ENCODE results near the gene AFG1L. TPM values are rescaled to one million over a fixed set of nuclear protein-coding genes. Genes with fewer than 3 reads are reported as not detected.

The AFG1L gene
- total RNA-seq, 1 experiment from 2014 or later: 4.9 TPM

DNA sequence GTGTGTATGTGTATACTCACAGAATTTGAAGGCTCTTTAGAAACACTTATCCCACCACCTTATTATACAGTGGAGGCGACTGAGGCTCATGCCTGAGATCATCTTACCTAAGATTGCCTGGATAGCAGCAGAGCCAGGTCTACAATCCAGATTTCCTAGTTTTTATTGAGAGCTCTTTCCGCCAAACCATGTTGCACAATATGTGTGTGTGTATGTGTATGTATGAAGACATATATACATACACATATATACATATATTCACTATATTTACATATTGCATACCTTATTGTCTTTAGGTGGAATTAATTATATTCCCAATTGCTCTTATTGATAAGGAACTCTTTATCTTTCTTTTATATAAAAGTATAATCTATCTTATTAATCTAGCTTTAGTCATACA is 130.6 kb downstream of the AFG1L start:
- Histone ChIP-seq H3K27me3 (ENCODE audit: insufficient read depth, low read length) (no peaks in the 10 kb centered on the region), H3K9me2 (ENCODE audit: insufficient read depth) (no peaks in the 10 kb centered on the region), H3K9me3 (ENCODE audit: control insufficient read depth in 1 of 2, insufficient read depth in 1 of 2, low read depth in 1 of 2, low read length in 2 of 2) (no peaks in the 10 kb centered on the region), H3K79me2 (ENCODE audit: insufficient read depth, low read length) (no peaks in the 10 kb centered on the region), H2AFZ (ENCODE audit: low read depth, low read length, poor library complexity, severe bottlenecking) (no peak overlapping the region), H4K20me1 (ENCODE audit: insufficient read depth) (no peaks in the 10 kb centered on the region), H3K4me2 (ENCODE audit: low read length) (no peak overlapping the region), H3K36me3 (ENCODE audit: control insufficient read depth in 1 of 2, insufficient read depth in 2 of 2, low read length in 2 of 2) (no peaks in the 10 kb centered on the region), H3K9ac (ENCODE audit: low read length) (no peak overlapping the region), H3K4me3 (replicated peaks in 1 of 2; ENCODE audit: low read depth in 1 of 2, low read length in 2 of 2) (no peak overlapping the region), H3K27ac (ENCODE audit: low read depth, low read length) (no peak overlapping the region), H3K4me1 (ENCODE audit: control insufficient read depth in 1 of 2, insufficient read depth in 2 of 2, low read length in 2 of 2) (no peaks in the 10 kb centered on the region)
- intact Hi-C loops (cut with micrococcal nuclease): no loop called here
- ChIA-PET POLR2A (no interaction called here), RAD21 (ENCODE audit: low non-redundant PET in 1 of 2, low total read pairs in 2 of 2, uncharacterized antibody in 2 of 2, unreplicated experiment in 2 of 2) (no interaction called here), CTCF (no interaction called here)
- no peak for DNase-seq (ENCODE audit: low read depth, low spot score)
- ATAC-seq: no peak
- TF ChIP-seq FOSL1 (IDR thresholded peaks at IDR 0.05; ENCODE audit: low read depth) (no peak), EZH2phosphoT487 (IDR thresholded peaks at IDR 0.05; ENCODE audit: borderline replicate concordance) (no peak), ZFX (IDR thresholded peaks at IDR 0.05) (no peak), SRF (IDR thresholded peaks at IDR 0.05; ENCODE audit: low read depth) (no peak), EGR1 (IDR thresholded peaks at IDR 0.05; ENCODE audit: low read depth) (no peak), ELF1 (IDR thresholded peaks at IDR 0.05; ENCODE audit: borderline replicate concordance, low read depth) (no peak), POLR2AphosphoS5 (IDR thresholded peaks at IDR 0.05; ENCODE audit: low read depth, low read length) (no peak)
- TF ChIP-seq, protein P1, sequence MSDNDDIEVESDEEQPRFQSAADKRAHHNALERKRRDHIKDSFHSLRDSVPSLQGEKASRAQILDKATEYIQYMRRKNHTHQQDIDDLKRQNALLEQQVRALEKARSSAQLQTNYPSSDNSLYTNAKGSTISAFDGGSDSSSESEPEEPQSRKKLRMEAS (IDR thresholded peaks at IDR 0.05): no peak
- BruUV-seq (replicated peaks): no TSS peak

DNA sequence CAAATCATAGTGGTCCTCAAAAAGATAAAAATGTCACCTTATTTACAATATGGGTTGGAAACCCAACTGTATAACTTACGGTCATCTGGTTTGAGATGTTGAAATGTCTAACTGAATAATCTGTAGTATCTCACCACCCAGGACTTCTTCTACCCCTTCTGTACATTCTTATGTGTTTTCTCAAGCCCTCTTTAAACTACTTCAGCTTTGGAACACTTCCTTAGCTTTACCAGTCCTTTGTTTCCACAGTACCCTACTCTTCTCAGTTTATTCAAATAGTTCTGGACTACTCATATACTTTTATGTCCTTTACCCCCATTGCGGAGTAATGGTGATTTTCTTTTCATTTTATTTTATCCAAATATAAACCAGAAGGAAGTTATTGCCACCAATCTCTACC is 137.3 kb downstream of the AFG1L start:
- H3K4me2 ChIP-seq (ENCODE audit: low read length): no peak overlapping the region
- H4K20me1 ChIP-seq (ENCODE audit: insufficient read depth): no peaks in the 10 kb centered on the region
- no peak overlapping the region for H2AFZ ChIP-seq (ENCODE audit: low read depth, low read length, poor library complexity, severe bottlenecking)
- no peaks in the 10 kb centered on the region for H3K27me3 ChIP-seq (ENCODE audit: insufficient read depth, low read length)
- ATAC-seq: no peak
- no peaks in the 10 kb centered on the region for H3K9me3 ChIP-seq (ENCODE audit: control insufficient read depth in 1 of 2, insufficient read depth in 1 of 2, low read depth in 1 of 2, low read length in 2 of 2)
- H3K4me3 ChIP-seq (replicated peaks in 1 of 2; ENCODE audit: low read depth in 1 of 2, low read length in 2 of 2): no peak overlapping the region
- CTCF ChIA-PET: no interaction called here
- intact Hi-C loops (cut with micrococcal nuclease): no loop called here
- no peak overlapping the region for H3K9ac ChIP-seq (ENCODE audit: low read length)
- no TSS peak for BruUV-seq (replicated peaks)
- no peak for DNase-seq (ENCODE audit: low read depth, low spot score)
- POLR2A ChIA-PET: no interaction called here
- H3K36me3 ChIP-seq (ENCODE audit: control insufficient read depth in 1 of 2, insufficient read depth in 2 of 2, low read length in 2 of 2): no peaks in the 10 kb centered on the region
- H3K27ac ChIP-seq (ENCODE audit: low read depth, low read length): no peak overlapping the region
- H3K79me2 ChIP-seq (ENCODE audit: insufficient read depth, low read length): no peaks in the 10 kb centered on the region
- no peaks in the 10 kb centered on the region for H3K4me1 ChIP-seq (ENCODE audit: control insufficient read depth in 1 of 2, insufficient read depth in 2 of 2, low read length in 2 of 2)
- RAD21 ChIA-PET (ENCODE audit: low non-redundant PET in 1 of 2, low total read pairs in 2 of 2, uncharacterized antibody in 2 of 2, unreplicated experiment in 2 of 2): no interaction called here
- no peaks in the 10 kb centered on the region; the same call in 1 of the 2 replicates for H3K9me2 ChIP-seq (ENCODE audit: insufficient read depth)
- TF ChIP-seq ZFX (IDR thresholded peaks at IDR 0.05): no peak
- no peak for TF ChIP-seq SIN3A (IDR thresholded peaks at IDR 0.05; ENCODE audit: low read depth)
- no peak for TF ChIP-seq EZH2phosphoT487 (IDR thresholded peaks at IDR 0.05; ENCODE audit: borderline replicate concordance)
- TF ChIP-seq, protein P2, sequence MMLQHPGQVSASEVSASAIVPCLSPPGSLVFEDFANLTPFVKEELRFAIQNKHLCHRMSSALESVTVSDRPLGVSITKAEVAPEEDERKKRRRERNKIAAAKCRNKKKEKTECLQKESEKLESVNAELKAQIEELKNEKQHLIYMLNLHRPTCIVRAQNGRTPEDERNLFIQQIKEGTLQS (IDR thresholded peaks at IDR 0.05): no peak
- TF ChIP-seq POLR2A (IDR thresholded peaks at IDR 0.05; ENCODE audit: borderline replicate concordance, extremely low read depth, insufficient read depth, insufficient read length): no peak
- no peak for TF ChIP-seq CBX3 (IDR thresholded peaks at IDR 0.05; ENCODE audit: low read depth)
- TF ChIP-seq, protein P3, sequence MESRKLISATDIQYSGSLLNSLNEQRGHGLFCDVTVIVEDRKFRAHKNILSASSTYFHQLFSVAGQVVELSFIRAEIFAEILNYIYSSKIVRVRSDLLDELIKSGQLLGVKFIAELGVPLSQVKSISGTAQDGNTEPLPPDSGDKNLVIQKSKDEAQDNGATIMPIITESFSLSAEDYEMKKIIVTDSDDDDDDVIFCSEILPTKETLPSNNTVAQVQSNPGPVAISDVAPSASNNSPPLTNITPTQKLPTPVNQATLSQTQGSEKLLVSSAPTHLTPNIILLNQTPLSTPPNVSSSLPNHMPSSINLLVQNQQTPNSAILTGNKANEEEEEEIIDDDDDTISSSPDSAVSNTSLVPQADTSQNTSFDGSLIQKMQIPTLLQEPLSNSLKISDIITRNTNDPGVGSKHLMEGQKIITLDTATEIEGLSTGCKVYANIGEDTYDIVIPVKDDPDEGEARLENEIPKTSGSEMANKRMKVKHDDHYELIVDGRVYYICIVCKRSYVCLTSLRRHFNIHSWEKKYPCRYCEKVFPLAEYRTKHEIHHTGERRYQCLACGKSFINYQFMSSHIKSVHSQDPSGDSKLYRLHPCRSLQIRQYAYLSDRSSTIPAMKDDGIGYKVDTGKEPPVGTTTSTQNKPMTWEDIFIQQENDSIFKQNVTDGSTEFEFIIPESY (IDR thresholded peaks at IDR 0.05; ENCODE audit: extremely low read depth, insufficient replicate concordance, low read length): no peak
- TF ChIP-seq, protein P4, sequence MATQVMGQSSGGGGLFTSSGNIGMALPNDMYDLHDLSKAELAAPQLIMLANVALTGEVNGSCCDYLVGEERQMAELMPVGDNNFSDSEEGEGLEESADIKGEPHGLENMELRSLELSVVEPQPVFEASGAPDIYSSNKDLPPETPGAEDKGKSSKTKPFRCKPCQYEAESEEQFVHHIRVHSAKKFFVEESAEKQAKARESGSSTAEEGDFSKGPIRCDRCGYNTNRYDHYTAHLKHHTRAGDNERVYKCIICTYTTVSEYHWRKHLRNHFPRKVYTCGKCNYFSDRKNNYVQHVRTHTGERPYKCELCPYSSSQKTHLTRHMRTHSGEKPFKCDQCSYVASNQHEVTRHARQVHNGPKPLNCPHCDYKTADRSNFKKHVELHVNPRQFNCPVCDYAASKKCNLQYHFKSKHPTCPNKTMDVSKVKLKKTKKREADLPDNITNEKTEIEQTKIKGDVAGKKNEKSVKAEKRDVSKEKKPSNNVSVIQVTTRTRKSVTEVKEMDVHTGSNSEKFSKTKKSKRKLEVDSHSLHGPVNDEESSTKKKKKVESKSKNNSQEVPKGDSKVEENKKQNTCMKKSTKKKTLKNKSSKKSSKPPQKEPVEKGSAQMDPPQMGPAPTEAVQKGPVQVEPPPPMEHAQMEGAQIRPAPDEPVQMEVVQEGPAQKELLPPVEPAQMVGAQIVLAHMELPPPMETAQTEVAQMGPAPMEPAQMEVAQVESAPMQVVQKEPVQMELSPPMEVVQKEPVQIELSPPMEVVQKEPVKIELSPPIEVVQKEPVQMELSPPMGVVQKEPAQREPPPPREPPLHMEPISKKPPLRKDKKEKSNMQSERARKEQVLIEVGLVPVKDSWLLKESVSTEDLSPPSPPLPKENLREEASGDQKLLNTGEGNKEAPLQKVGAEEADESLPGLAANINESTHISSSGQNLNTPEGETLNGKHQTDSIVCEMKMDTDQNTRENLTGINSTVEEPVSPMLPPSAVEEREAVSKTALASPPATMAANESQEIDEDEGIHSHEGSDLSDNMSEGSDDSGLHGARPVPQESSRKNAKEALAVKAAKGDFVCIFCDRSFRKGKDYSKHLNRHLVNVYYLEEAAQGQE (IDR thresholded peaks at IDR 0.05; ENCODE audit: low read depth): no peak
- no peak for TF ChIP-seq EZH2 (IDR thresholded peaks at IDR 0.05)

Data from HCT116 (cell line).